Right ventricle myocardium inferior (tissue), 1 donor: Measurements from ENCODE around the gene FGF9. TPM values are rescaled to one million over a fixed set of nuclear protein-coding genes. Genes with fewer than 3 reads are reported as not detected.

Experiments used
- ATAC-seq: fragments of 200-7000 bp; cut with Tn5 transposase; one replicate; pipeline ENCODE4 v1.9.1; 2020; ENCODE audit warnings: mild to moderate bottlenecking, moderate library complexity
- DNase-seq: peaks from one replicate; pipeline ENCODE4 v3.0.0; 2021; ENCODE audit errors: missing footprints
- intact Hi-C: fragments of 100-400 bp; cut with DNase I; formaldehyde crosslinking; loops from one replicate; pipeline ENCODE4 v1.11.0; 2022
- total RNA-seq: library from RNA; stranded (reverse); fragmentation: NEBNext Ultra II Directional; extraction: Animal tissue kit (Norgen Biotek cat#: 25700); gene quantifications from one replicate; pipeline ENCODE4 v1.2.1, GENCODE V29; 2021
- donor health status: DM: no; HTN: yes; CAD: no; lungs with severe emphysema.

Gene FGF9
- total RNA-seq, 1 donor from 2014 or later = 12.6 TPM

- ATAC-seq = no peak
- DNase-seq = no peak
- intact Hi-C loops = no loop called here
These were observed 70.6 kb downstream of the FGF9 start for GRCh38 chr13:21741396-21741979.

GRCh38 chr13:21742096-21742495 is 71.2 kb downstream of the FGF9 start:
- no peak for ATAC-seq
- intact Hi-C loops = no loop called here
- no peak for DNase-seq

GRCh38 chr13:21744149-21744548 is 73.3 kb downstream of the FGF9 start:
- DNase-seq = no peak
- ATAC-seq = no peak
- intact Hi-C loops = no loop called here

GRCh38 chr13:21745307-21745706 is 74.4 kb downstream of the FGF9 start:
- ATAC-seq (no peak), DNase-seq (no peak)
- intact Hi-C loops = no loop called here

- intact Hi-C loops = no loop called here
- no peak for ATAC-seq
- no peak for DNase-seq
These were observed 76.6 kb downstream of the FGF9 start for GRCh38 chr13:21747456-21747855.

GRCh38 chr13:21748166-21748565 is 77.3 kb downstream of the FGF9 start:
- no peak for DNase-seq
- ATAC-seq = no peak
- intact Hi-C loops = no loop called here

- intact Hi-C loops = no loop called here
- ATAC-seq (no peak), DNase-seq (no peak)
These were observed 78.5 kb downstream of the FGF9 start for GRCh38 chr13:21749410-21749809.

GRCh38 chr13:21752501-21752900 is 81.6 kb downstream of the FGF9 start:
- ATAC-seq = no peak
- intact Hi-C loops = no loop called here
- no peak for DNase-seq

- intact Hi-C loops = no loop called here
- ATAC-seq (no peak), DNase-seq (no peak)
These were observed 82.3 kb downstream of the FGF9 start for GRCh38 chr13:21753117-21753729.

Other genes starting within 250 kb of the FGF9 start
- 14.6 TPM for gene ZDHHC20, start 211.8 kb upstream of the FGF9 start, total RNA-seq
- gene MICU2, start 66.9 kb upstream of the FGF9 start, total RNA-seq = 60.7 TPM